LHCN-M2 (cell line): ENCODE results near the gene FBRSL1. TPM values are rescaled to one million over a fixed set of nuclear protein-coding genes. Genes with fewer than 3 reads are reported as not detected.

Experiments used
- DNase-seq: peaks from one replicate; pipeline ENCODE4 v3.0.0-alpha.2; 2012; ENCODE audit warnings: low read depth
- total RNA-seq: library from RNA; depleted of rRNA; stranded (reverse); fragments of >200 nt; gene quantifications from 2 replicates; pipeline ENCODE4 v1.2.3, GENCODE V29; 2014

Gene FBRSL1
- total RNA-seq, 1 experiment from 2014 or later: 12.0 TPM

DNA sequence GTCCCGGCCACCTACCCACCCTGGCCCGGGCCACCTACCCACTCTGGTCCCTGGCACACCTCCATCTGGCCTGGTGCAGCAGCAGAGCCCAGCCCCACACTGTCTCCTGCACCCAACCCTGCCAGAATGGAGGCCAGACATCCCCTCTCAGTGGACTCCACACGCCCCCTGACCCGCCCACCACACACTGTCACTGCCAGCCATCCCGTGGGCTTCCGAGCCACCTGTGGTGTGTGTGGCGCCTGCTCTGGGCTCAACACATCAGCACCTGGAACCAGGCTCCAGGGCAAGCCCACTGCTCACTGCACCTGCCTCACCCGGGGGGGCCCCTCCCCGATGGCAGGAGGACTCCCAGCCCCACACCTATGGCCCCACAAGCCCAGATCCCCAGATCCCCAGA is 50.5 kb downstream of the FBRSL1 start:
- no peak for DNase-seq

DNA sequence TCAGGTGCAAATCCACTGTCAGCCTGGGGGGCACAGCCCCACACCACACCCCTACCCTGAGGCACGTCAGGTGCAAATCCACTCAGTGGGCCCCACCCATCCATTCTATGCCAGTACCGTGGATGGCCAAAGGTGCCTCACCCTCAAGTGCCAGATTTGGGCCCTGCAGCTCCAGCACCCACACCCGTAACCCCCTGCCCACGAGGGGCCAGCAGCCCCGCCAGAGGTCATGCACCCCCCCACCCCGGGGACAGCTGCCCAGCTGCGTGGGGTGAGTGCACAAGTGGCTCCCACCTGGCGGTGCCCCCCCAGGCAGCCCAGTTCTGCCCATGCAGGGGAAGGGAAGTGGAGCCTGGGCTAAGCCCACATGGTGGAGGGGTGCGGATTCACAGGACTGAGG is 51.2 kb downstream of the FBRSL1 start:
- no peak for DNase-seq

DNA sequence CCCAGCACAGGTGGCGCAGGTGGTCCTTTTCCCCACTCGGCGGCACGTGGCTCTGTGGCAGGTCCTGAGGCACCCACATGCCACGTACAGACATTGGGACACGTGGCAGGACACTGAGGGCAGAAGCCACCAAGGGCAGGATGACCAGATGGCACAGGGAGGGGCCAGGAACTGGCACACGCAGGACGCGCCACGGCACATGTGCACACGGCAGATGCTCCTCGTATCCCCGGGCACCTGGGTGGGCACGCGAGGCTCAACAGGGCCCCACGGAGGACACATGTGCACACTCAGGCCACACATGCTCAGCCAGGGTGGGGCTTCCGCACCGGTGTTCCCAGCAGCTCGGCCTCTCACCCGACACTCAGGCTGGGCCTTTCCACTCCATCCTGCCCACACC is 52.0 kb downstream of the FBRSL1 start:
- DNase-seq: no peak

DNA sequence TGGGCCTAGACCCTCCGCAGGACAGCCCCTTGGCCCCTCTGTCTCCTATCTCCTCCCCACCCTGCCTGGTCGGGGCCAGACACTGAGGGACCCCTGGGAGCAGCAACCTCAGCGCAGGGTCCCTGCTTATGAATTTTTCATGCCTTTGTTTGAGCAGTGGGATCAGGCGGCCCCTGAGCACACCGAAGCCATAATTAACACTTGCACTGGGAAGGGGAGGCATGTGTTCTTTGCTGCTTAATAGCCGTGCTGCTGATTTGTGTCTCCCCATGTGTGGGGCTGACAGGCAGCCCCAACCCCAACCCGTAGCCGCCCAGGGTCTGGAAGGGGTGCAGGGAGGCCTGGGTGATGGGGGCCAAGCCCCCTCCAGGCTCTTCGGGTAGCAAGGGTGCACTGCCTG is 52.7 kb downstream of the FBRSL1 start:
- DNase-seq: no peak

DNA sequence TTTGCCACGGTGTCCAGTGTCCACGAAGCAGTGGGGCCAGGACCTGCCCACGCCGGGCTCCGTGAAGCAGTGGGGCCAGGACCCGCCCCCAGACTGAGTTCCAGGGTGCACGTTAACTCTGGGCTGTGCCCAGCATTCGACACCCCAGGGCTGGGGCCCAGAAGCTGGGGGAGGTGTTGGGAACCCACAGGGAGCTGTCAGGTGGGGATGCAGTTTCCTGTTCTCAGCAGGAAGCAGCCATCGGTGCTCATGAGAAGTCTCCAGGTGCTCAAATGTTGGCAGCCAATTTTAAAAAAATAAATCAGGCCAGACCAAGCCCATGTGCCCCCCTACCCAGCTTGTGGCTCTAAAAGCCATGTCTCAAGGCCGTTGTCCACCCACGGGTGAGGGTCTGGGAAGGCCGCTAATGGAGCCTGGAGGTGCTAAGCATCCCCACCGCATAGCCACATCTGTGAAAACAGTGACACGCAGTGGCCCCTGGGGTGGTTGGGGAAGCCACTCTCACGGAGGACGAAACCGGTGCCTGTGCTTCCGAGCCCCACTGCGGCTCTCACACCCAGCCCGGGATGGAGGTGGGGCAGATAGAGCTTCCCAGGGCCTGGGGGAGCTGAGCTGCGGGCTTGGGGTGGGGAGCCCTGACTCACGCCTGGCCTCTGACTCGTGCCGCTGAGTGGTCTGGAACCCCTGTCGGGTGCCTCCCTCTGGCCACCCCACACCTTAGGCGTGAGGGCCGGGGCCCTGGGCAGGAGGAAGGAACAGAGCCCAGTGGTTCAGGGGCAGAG is 53.5 kb downstream of the FBRSL1 start:
- no peak for DNase-seq

DNA sequence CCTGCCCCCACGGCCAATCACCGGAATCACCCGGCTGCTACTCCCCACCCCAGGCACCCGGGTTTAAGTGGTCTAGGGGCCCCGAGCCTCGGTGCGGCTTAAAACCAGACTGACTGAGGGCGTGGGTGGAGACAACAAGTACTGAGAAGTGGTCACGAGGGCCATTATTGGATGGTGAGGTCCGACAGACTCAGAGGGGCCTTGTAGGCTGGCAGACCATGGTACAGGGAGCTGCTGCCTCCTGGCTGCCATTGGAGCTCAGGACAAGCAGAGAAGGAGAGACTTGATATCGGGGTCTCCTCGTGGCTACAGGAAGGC is 54.1 kb downstream of the FBRSL1 start:
- DNase-seq: no peak

DNA sequence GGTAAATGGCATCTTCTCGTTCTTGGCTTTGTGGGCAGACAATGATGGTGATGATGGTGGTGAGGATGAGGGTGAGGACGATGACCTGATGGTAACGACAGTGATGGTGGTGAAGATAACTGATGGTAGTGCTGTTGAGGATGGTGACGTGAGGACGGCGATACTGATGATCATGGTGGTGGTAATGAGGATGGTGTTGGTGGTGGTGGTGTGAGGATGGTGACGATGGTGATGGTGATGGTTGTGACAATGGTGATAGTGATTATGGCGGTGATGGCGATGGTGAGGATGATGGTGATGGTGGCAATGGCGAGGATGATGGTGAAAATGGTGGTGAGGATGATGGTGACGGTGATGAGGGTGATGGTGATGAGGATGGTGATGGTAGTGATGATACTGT is 54.5 kb downstream of the FBRSL1 start:
- DNase-seq: no peak

DNA sequence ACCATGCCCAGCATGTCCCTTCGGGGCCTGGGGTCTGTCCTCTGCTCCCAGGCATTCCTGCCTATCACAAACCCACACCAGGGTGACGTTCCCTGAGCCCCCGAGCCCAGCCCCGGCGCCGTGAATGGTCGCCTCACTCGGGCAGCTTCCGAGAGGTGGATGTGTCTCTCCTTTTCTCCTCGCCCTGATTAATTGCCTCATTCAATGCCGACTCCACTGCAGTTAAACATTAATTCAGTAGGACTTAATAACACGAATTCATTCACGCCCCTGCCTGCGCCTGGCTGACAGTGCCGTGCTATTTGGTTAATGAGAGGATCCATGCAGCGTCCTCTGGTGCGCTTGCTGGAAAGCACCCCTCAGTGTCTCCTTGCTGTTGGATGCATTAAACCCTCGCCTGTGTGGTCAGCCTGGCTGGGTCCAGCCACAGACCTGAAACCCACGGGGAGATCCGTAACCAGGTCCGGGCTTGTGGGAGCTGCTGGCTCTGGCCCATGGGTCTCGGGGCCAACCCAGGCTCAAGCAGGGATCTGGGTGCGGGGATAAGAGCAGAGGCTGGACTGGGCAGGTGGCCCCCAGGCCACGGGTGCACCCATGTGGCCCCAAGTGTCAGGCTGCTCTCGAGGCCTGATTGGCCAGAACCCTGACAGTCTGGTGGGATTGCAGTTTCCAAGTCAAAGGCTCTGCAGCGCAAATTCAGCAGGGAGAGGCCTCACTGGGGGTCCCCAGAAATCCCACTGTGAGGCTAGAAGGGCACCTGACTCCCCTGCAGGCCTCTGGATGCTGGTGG is 55.4 kb downstream of the FBRSL1 start:
- DNase-seq: no peak

DNA sequence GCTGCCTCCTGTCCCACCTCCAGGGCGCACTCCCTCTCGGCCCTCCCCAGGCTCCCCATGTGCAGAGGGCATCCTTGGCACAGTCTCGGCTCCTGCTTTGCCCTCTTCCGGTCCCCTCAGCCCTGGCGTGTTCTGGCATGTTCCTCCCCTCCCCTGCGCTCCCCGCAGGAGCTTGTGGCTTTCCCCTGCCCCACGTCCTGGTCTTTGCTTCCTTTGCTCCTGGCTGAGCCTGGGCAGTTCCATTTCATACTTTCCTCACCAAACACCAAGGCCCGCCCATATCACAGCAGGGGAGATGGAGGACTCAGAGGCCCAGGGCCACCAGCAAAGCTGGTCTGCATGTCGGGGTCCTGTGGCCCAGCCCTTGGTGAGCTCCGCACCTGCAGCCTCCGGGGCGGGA is 56.0 kb downstream of the FBRSL1 start:
- DNase-seq: no peak

DNA sequence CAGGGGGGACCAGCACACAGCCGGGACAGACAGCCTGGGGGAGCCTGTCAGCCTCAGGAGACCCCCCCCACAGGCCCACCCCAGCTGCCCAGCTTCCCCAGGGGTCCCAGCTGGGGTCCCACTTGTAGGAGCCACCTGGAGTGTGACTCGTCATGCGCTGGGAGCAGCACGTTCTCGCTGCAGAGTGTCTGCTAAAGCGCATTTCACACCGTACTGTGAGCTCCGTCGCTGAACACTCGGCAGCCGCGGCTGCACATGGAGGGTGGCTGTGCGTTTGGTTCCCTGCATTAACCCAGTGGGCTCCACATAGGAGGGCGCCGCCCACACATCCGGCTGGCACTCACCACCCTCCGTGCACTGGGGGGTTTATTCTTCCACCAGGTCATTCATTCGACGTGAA is 56.7 kb downstream of the FBRSL1 start:
- no peak for DNase-seq

DNA sequence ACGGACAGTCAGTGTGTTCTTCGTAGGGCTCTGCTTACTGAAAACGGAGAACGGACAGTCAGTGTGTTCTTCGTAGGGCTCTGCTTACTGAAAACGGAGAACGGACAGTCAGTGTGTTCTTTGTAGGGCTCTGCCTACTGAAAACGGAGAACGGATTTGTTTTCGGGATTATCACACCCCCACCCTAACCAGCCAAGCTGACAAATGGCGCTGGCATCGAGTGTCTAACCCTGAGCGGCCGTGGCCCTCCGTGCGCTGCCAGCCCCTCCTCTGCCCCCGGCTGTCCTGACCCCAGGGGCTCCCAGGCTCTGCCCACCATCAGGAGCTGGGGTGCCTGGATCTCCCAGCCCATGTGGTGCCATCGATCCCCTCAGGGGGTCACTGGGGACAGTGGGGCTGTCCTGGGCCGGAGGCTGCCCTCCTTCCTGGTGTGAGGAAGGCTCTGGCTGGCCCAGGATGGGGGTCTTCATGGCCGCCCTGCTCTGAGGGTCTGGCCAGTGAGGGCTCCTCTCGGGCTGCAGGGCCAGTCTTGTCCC is 57.3 kb downstream of the FBRSL1 start:
- DNase-seq: no peak

DNA sequence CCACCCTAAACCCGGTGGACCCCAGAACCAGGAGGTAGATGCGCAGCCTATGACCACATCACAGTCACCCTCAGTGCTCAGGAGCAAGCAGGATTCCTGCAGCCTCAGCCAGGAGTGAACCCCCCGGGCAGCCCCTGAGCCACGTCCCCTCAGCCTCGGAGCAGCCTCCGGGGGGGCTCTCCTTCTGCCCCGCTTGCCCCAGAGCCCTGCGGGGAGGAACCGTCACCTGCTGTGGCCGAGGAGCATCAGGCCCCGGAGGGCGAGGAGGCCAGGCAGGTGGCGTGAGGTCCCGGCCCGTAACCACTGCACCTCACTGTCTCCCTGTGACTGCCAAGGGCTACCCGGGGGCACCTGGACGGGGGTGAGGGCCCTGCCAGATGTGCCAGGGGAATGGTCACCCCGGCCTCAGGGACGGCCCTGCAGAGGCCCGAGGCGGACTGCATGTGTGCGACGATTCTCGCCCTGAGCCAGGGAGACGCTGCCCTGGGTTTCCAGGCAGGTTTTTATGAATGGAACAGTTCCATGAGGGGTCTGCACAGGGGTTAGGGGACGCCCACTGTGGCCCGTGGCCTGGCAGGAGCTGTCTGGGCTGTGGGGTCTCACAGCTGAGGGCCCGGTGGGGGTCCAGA is 58.6 kb downstream of the FBRSL1 start:
- DNase-seq: no peak

DNA sequence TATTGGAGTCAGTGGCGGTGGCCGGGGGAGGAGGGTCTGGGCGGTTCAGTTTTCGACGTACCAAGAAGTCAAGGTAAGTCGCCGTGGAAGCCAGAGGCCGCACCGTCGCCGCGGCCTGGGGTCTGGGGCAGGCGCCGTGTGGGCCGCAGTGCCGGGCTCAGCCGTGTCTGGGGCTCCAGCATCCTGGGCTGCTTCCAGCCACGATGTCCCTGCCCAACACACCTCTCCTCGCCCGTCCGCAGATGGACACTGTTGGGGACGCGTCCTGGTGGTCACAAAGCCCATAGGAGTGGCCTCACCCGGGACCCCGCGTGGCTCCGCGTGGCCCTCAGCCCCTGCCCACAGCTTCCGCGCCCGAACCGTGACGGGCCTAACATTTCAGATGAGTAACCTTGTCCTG is 59.1 kb downstream of the FBRSL1 start:
- no peak for DNase-seq

DNA sequence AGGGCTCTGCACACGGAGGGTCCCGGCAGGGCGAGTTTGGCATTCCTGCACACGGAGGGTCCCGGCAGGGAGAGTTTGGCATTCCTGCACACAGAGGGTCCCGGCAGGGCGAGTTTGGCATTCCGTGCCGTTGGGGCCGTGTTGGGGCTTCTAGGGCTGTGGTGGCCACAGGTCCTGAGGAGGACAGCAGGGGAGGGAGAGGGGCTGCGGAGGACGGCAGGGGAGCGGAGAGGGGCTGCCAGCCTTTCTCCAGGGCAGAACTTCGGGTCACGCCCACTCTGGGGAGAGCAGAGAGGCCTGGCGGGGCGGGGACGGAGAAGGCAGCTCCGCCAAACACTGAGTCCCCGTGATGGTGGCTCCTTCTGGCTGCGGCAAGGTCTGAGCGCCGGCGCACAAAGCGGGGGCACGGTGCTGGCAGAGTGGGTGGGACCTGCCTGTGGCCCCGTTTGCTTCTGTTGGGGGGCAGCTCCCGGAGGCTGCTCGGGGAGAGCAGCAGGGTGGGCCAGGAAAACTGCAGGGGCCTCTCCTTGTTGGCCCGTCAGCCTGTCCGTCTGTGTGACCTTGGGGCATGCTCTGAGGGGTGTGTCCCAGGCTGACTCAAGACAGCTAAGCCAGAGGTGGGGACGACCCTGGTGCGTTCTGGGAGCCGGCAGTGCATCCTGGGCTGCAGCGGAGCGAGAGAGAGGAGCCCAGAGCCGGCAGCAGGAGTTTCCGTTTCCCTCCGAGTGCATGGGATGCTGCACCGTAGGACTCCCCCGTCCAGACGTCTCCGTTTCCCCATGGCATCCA is 60.3 kb downstream of the FBRSL1 start:
- DNase-seq: no peak

DNA sequence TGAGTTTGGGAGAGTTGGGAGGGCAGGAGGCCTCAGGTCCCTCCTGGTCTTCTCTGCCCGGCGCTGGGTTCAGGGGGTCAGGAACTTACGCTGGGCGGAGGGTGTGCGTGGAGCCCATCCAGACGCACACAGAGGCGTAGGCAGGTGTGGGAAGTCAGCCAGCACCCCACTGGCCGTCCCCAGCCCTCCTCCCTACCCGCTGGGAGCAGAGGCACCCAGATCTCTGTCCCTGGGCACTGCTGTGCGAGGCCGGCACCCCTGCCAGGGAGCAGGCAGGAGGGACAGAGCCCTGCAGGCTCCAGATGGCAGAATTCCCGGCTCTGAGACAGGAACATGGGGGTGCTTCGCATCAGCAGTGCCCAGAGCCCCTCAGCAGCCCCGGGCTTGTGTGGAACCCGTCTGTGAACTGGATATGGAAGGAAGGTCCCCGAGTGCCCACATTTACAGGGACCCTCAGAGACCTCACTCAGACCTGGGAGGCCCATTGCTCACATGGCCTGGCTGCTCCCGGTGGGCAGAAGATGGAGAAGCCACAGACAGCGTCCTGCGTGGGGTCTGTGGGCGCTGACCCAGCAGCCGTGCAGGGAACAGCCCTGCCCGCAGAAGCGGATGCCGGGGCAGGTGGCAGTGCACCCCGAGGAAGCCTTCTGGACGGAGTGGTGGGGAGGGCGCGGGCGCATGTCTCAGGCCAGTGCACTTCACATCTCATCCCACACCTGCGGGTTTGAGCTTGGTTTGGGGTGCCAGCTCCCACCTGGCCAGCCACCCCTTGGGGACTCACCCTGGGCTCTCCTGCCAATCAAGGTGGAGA is 61.1 kb downstream of the FBRSL1 start:
- no peak for DNase-seq

DNA sequence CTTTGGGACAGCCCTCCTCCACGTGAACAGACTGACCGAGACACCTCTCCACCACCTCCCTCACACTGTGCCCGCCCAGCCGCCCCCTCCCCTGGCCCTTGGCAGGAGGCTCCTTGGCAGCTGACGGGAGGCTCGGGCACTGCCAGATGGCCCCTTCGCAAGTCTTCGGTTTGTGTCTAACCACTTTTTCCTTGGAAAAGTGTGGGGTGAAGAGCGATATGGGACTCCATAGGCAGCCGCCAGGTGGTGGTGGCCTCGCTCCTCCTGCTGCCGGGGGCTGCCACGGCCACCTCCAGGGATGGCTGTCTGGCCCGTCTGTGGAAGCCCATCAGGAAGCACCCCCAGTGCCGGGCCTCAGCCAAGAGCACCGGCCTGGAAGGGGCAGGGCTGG is 61.7 kb downstream of the FBRSL1 start:
- no peak for DNase-seq

DNA sequence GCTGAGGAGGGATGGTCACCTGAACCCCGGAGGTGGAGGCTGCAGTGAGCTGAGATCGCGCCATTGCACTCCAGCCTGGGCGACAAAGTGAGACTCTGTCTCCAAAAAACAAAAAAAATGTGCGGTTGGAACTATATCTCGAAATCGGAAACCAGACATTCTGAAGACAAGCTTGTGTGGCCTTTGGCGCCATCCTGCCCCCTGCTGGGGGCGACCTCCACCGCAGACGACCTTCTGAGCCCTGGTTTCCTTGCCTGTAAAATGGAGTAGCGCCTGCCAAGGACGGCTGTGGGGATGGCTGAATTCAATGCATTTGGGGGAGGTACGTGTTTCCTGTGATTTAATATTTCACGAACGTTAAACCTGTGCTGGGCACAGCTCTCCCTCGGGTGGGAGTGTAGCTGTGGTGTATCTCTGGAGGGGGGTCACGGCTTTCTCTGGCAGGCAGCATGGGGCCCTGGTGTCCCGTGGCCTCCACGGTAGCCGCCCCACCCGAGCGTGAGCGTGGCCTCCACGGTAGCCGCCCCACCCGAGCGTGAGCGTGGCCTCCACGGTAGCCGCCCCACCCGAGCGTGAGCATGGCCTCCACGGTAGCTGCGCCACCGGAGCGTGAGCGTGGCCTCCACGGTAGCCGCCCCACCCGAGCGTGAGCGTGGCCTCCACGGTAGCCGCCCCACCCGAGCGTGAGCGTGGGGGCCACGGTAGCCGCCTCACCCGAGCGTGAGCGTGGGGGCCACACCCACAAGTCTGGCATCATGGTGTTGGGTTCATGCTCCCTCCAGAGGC is 65.1 kb downstream of the FBRSL1 start:
- no peak for DNase-seq

DNA sequence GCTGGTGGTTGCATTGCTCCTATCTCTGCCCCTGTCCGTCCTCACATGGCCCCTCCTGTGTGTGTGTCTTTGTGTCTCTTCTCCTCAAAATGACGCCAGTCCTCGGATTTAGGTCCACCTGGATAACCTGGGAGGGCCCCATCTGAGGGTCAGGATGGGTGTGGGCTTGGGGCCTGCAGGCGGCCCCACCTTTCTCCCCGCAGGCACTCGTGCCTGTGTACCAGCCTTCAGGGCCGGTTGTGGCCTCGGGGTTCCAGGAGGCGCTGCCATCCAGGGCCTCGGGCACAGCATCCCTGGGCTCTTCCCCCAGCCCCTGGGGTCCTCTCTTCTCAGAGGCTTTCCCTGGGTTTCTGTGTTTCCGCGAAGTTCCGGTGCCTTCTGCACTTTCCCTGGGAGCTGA is 65.7 kb downstream of the FBRSL1 start:
- no peak for DNase-seq

DNA sequence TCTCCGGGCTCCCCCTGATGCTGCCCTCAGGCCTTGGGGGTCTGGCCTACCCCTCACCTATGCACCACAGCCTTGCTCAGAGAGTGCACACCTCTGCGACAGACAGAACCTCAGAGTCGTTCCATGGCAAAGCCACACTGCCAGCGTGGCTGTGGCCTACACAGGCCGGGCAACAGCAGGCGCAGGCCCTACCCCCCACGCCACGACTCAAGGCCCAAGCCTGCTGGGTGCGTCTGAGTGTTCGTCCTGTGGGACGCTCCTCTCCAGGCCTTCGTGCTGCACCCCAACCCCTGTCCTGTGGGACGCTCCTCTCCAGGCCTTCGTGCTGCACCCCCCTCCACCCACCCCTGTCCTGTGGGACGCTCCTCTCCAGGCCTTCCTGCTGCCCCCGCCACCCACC is 66.3 kb downstream of the FBRSL1 start:
- no peak for DNase-seq

DNA sequence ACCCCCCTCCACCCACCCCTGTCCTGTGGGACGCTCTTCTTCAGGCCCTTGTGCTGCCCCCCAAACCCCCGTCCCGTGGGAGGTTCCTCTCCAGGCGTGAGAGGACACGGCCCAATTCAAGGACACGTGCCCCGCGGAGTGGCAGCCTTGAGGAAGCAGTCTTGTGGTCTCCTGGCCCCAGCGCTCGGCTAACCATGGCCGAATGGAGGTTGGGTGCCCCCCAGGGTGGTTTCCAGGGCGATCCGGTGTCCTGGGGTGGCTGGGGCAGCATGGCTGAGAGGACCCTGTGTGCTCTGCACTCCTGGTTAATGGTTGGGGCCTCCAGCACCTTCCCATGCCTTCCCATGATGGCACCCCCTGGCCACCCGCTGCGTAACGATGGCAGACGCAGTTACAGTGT is 66.8 kb downstream of the FBRSL1 start:
- DNase-seq: no peak
